Adipocyte (in vitro differentiated cells): ENCODE data around the gene SLC2A9.

ENCODE experiments used
- DNase-seq: peaks from one replicate; pipeline ENCODE4 v3.0.0-alpha.2; 2015; ENCODE audit warnings: low read depth
- H3K27me3 ChIP-seq: replicated peaks from 2 replicates; pipeline ENCODE4 v1.7.0; 2013; ENCODE audit warnings: mild to moderate bottlenecking, low read length, moderate library complexity; ENCODE audit not compliant: control insufficient read depth, insufficient read depth
- H3K36me3 ChIP-seq: 2 replicates; pipeline ENCODE4 v1.7.0; 2013; ENCODE audit warnings: low read length, mild to moderate bottlenecking, moderate library complexity; ENCODE audit not compliant: control insufficient read depth, insufficient read depth, severe bottlenecking
- H3K4me1 ChIP-seq: 2 replicates; pipeline ENCODE4 v1.7.0; 2013; ENCODE audit warnings: mild to moderate bottlenecking, low read length, moderate library complexity; ENCODE audit not compliant: control insufficient read depth, insufficient read depth
- H3K4me3 ChIP-seq: 2 replicates; pipeline ENCODE4 v1.7.0; 2013; ENCODE audit warnings: mild to moderate bottlenecking, low read length, moderate library complexity
- H3K9ac ChIP-seq: 2 replicates; pipeline ENCODE4 v1.7.0; 2013; ENCODE audit warnings: mild to moderate bottlenecking, low read length, moderate library complexity
- H3K9me3 ChIP-seq: 2 replicates; pipeline ENCODE4 v1.7.0; 2013; ENCODE audit warnings: mild to moderate bottlenecking, low read length, moderate library complexity; ENCODE audit not compliant: control insufficient read depth

The SLC2A9 gene

DNA sequence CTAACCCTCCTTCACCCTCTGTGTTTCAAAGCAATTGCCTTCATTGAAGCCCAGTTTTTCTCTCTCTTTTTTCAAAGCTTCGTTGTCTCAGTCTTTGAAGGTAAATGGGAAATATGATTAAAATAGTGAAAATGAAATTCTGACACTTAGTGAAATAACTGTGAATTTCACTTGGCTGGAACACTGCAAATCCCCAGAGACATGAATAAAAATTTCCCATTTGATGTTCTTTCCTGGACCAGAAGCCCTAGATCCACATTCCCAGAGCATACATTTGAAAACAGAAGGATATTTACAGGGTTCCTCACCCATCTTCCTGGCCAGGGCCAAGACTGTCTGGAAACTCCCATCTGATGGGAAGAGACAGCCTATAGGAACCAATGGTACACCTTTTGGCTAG lies 45.0 kb downstream of the SLC2A9 start:
- H3K9me3 ChIP-seq = no peaks in the 10 kb centered on the region
- no peaks in the 10 kb centered on the region for H3K4me1 ChIP-seq
- H3K27me3 ChIP-seq = no peaks in the 10 kb centered on the region
- no peak overlapping the region for H3K9ac ChIP-seq
- no peaks in the 10 kb centered on the region for H3K36me3 ChIP-seq
- no peak for DNase-seq
- H3K4me3 ChIP-seq = no peak overlapping the region

DNA sequence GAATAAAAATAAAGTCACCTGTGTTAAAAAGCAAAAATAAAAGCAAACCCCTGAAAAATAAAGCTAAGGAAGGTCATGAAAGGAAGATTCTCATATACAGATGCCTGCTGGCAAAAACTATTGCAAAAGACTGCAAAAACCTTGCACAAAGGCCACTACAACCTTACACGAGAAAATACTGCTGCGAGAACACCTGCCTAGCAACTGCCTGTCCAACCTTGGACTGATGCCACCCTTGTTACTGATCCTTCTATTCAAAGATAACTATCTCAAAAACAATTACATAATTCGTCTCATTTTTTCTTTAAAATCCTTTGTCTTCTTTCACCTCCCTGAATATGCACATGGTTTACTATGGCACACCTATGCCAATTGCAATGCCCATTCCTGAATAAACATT lies 49.6 kb downstream of the SLC2A9 start:
- Histone ChIP-seq H3K4me1 (no peaks in the 10 kb centered on the region), H3K27me3 (no peaks in the 10 kb centered on the region), H3K9ac (no peak overlapping the region), H3K4me3 (no peak overlapping the region), H3K9me3 (no peaks in the 10 kb centered on the region), H3K36me3 (no peaks in the 10 kb centered on the region)
- no peak for DNase-seq

DNA sequence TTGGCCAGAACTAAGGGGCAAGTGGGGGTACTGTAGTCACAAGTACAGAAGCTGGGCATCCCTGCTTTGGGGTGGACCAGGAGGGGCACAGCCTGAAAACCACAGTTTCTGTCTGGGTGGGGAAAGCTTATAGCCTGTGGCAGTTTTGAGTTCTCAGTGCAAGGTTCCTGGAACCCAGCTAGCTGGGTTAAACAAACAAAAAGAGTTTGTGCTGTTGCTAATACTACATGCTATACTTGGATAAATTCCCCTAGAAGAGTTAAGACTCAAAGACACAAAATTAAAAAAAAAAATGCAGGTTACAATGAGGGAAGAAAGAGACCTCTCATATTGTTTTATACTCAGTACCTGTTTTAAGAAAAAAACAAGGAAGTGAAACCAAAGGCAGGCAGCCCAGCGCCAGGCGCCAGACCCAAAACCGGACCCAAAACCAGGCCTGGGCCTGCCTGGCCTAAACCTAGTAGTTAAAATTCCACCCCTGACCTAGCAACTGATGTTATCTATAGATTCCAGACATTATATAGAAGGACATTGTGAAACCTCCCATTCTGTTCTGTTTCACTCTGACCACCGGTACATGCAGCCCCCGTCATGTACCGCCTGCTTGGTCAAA lies 50.8 kb downstream of the SLC2A9 start:
- no peak overlapping the region for H3K9ac ChIP-seq
- H3K27me3 ChIP-seq = no peaks in the 10 kb centered on the region
- no peaks in the 10 kb centered on the region for H3K36me3 ChIP-seq
- no peaks in the 10 kb centered on the region for H3K4me1 ChIP-seq
- H3K9me3 ChIP-seq = no peaks in the 10 kb centered on the region
- DNase-seq = no peak
- H3K4me3 ChIP-seq = no peak overlapping the region

DNA sequence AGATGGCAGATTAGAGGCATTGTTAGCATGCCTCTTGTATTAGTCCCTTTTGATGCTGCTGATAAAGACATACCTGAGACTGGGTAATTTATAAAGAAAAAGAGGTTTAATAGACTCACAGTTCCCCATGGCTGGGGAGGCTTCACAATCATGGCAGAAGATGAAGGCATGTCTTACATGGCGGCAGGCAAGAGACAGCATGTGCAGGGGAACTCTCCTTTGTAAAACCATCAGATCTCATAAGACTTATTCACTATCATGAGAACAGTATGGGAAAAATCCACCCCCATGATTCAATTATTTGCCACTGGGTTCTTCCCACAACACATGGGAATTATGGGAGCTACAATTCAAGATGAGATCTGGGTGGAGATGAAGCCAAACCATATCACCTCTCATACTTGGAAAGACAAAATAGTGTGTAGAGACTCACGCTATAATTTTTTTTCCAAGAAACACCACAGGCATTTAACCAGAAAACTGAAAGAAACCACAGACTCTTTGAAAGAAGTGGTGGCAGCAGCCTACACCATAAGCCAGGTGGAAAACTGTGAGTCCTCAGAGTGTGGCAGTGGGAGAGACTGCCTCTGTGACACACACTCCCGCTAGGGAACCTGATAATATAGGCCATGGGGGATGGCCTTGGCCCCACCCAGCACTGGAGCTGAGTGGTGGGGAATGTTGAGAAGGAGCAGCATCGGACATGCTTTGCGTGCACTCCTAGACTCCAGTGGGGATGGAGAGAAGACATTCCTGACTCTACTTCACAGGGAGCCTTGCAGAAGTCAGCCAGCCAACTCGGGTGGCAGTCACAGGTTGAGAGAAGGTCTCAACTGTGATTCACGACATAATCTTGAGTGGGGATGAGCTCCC lies 51.5 kb downstream of the SLC2A9 start:
- H3K4me1 ChIP-seq = no peaks in the 10 kb centered on the region
- H3K27me3 ChIP-seq = no peaks in the 10 kb centered on the region
- no peak for DNase-seq
- no peak overlapping the region for H3K9ac ChIP-seq
- H3K4me3 ChIP-seq = no peak overlapping the region
- H3K9me3 ChIP-seq = no peaks in the 10 kb centered on the region
- H3K36me3 ChIP-seq = no peaks in the 10 kb centered on the region

DNA sequence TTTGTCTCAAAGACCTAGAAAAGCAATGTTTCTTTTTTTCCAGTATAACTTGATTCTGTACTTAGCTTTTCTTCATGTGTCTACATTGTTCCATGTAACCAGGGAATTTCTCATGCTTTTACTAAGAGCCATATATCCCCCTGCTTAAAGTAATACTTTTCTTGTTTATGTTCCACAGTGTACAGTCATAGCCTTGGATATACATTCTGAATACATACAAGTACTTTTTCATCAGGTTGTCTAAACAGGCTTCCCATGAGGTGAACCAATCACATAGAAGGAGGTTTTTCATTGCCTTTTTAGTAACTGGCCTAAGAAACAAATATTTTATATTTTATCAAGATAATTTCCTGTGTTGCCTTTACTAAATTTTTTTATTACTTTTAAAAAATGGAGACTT lies 52.8 kb downstream of the SLC2A9 start:
- H3K9me3 ChIP-seq = no peaks in the 10 kb centered on the region
- no peaks in the 10 kb centered on the region for H3K4me1 ChIP-seq
- no peaks in the 10 kb centered on the region for H3K36me3 ChIP-seq
- no peak overlapping the region for H3K9ac ChIP-seq
- no peaks in the 10 kb centered on the region for H3K27me3 ChIP-seq
- no peak for DNase-seq
- H3K4me3 ChIP-seq = no peak overlapping the region

DNA sequence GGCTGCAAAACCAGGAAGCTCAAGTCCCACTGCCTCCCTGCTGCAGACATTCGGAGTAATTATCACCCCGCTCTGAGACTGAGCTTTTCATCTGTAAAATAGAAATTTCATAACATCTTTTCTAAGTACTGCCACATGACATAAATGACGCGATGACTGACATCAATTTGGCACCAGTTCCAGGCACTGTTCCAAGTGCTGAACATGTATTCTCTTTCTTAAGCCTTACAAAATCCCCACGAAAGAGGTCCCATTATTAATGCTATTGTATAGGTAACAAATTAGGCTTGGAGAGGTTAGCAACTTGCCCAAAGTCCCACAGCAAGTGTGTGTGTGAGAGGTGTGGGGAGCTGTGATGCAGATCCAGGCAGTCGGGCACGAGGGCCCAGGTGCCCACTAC lies 56.4 kb downstream of the SLC2A9 start:
- DNase-seq = no peak
- Histone ChIP-seq H3K9ac (no peak overlapping the region), H3K9me3 (peaks cover 10% of the 10 kb centered on the region), H3K4me3 (no peak overlapping the region), H3K4me1 (no peaks in the 10 kb centered on the region), H3K36me3 (no peaks in the 10 kb centered on the region), H3K27me3 (no peaks in the 10 kb centered on the region)

DNA sequence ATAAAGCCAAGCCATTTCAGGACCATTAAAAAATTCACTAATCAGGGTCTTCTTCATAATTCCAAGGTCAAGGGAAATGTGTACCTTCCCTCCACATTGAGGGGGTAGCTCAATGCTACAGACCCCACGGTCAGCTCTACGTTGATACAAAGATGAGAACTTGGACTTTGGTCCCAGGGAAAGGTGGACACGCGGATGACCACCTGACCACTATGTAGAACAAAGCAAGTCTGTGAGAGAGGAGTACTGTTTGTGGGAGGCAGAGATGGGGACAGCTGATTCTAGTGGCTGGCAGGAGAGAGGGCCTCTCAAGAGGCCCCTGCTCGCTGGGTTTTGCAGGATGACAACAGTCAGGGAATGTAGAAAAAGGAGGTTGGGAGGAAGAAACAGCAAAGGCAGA lies 58.0 kb downstream of the SLC2A9 start:
- Histone ChIP-seq H3K4me1 (no peaks in the 10 kb centered on the region), H3K9me3 (peaks cover 10% of the 10 kb centered on the region), H3K9ac (no peak overlapping the region), H3K4me3 (no peak overlapping the region), H3K36me3 (no peaks in the 10 kb centered on the region), H3K27me3 (no peaks in the 10 kb centered on the region)
- no peak for DNase-seq

DNA sequence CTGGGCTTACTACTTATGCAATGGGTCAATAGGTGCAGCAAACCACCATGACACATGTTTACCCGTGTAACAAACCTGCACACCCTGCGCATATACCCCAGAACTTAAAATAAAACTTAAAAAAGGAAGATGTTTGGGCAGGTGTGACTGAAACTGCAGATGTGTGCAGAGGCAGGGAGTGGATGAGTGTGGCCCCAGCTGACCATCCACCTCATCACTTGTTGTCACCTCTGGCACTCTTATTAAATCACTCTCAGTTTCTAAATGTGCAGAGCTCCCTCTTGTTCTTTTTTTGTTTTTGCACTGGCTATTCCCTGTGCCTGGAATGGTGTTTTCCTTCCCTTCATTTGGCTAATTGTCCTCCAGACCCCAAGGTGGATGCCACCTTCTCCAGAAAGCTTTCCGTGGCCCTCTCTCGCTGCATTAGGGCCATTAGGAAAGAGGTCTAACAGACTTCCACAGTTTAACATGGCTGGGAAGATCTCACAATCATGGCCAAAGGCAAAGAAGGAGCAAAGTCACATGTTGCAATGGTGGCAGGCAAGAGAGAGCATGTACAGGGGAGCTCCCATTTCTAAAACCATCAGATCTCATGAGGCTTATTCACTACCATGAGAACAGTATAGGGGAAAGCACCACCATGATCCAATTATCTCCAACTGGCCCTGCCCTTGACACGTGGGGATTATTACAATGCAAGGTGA lies 58.5 kb downstream of the SLC2A9 start:
- no peak for DNase-seq
- no peak overlapping the region for H3K9ac ChIP-seq
- H3K36me3 ChIP-seq = no peaks in the 10 kb centered on the region
- peaks cover 13% of the 10 kb centered on the region for H3K9me3 ChIP-seq
- no peaks in the 10 kb centered on the region for H3K4me1 ChIP-seq
- no peaks in the 10 kb centered on the region for H3K27me3 ChIP-seq
- H3K4me3 ChIP-seq = no peak overlapping the region

DNA sequence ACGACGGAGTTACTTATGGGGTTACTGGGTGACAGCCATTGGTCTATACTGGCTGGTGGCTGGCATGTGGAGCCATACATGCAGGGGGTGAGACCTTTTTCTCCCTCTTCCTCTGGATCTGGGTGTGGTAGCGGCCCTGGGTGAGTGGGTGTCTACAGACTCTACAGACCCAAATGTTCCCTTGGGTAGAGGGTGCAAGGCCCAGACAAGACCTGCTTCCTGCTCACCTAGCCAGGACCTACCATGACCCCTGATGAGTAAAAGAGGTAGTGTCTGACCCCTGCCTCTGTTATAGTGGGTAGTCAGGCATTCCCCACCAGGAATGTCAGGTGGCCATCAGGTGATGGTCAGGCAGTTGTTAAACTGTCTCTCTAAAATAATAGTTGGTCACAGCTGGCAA lies 66.8 kb downstream of the SLC2A9 start:
- Histone ChIP-seq H3K9ac (no peak overlapping the region), H3K36me3 (no peaks in the 10 kb centered on the region), H3K4me3 (no peak overlapping the region), H3K4me1 (no peaks in the 10 kb centered on the region), H3K9me3 (peaks cover 5% of the 10 kb centered on the region), H3K27me3 (peaks cover 5% of the 10 kb centered on the region)
- no peak for DNase-seq

DNA sequence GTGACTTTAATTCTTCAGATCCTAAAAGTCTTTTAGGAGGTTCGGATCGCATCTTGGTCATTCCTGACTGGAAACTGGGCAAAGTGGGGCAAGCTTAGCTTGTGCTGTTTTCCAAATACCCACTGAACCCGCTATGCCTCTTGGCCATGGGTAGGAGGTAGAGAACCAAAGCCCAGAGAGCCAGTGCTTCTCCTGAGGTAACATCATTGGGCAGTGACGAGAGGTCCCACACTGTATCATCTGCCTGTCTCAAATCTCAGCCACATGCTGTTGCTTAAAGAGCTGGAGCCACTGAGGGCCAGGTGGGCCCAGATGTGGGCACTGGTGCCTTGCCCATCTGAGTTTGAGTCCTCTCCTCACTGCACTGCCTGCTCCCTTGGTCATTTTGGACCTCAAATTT lies 68.2 kb downstream of the SLC2A9 start:
- Histone ChIP-seq H3K4me3 (no peak overlapping the region), H3K4me1 (no peaks in the 10 kb centered on the region), H3K9me3 (peaks cover 5% of the 10 kb centered on the region), H3K36me3 (no peaks in the 10 kb centered on the region), H3K9ac (no peak overlapping the region), H3K27me3 (peaks cover 10% of the 10 kb centered on the region)
- DNase-seq = no peak

DNA sequence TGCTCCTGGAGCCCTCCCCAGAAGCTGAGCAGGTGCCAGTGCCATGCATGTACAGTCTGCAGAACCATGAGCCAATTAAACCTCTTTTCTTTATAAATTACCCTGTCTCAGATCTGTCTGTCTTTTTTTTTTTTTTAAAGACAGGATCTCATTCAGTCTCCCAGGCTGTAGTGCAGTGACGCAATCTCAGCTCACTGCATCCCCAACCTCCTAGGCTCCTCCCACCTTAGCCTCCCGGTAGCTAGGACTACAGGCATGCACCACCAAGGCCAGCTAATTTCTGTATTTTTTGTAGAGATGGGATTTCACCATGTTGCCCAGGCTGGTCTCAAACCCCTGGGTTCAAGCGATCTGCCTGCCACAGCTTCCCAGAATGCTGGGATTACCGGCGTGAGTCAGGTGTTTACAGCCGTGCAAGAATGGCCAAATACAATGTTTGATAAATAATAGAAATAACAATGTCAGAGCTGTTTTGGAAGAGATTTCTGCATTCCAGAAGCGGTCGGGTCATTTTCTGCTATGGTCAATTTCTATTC lies 68.8 kb downstream of the SLC2A9 start:
- Histone ChIP-seq H3K9ac (no peak overlapping the region), H3K36me3 (no peaks in the 10 kb centered on the region), H3K4me1 (no peaks in the 10 kb centered on the region), H3K4me3 (no peak overlapping the region), H3K27me3 (peaks cover 10% of the 10 kb centered on the region), H3K9me3 (no peaks in the 10 kb centered on the region)
- no peak for DNase-seq
